ENCODE measurements around the gene NUDT11. TPM values are rescaled to one million over a fixed set of nuclear protein-coding genes. Genes with fewer than 3 reads are reported as not detected.
"Not testable (repeated sequence)": the region's sequence is repeated elsewhere in the genome, so short reads cannot be mapped to it uniquely, and the experiment has no call there.

The NUDT11 gene
- total RNA-seq: under 1 TPM in 7 of 10 donors, not detected in 3; 0.10 to 0.19 (median 0.15) TPM
- under 1 TPM in 1 of 2 donors, not detected in 1; 0.25 TPM for polyA plus RNA-seq
- long read RNA-seq, donor 1: 0 reads
- long read RNA-seq, donor 2: 0 reads
- long read RNA-seq, donor 3, partial matches to known transcripts: 0 of 2 reads
- long read RNA-seq, donor 3, other reads (novel, unspliced or antisense): 0 of 2 reads

- intact Hi-C loops (cut with DNase I): no loop called here
- ATAC-seq: peak; percentile 59 to 95 (median 71)
- peaks cover 0 to 9% (median 0%) of the 10 kb centered on the region in 11 donors for H3K9me3 ChIP-seq
These were observed at the start of gene NUDT11 for GRCh38 chrX:51496501-51497291. TSS of gene NUDT11 (minus strand) at chrX:51496592. CDS start at chrX:51496444, 148 bp downstream.

DNA sequence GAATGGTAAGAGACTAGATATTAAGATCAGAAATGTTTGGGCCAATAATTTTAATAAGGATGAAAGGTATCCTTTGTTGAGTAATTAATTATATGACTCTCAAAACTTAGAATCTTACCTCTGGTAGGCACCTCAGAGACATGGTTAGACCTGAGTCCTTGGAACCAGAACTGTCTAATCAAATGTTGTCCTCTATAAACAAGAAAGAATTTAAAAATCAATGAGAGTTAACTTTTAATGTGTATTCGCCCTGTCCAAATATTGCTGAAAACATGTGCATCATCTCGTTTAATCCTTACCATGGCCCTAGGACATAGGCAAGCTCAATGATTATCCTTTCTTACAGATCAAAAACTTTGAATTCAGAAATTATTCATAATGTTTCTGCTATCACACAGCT lies 24.0 kb upstream of the NUDT11 start:
- H3K27ac ChIP-seq: no peak overlapping the region
- ATAC-seq (no peak), DNase-seq (no peak)
- peaks cover 0 to 18% (median 0%) of the 10 kb centered on the region in 7 donors for H3K27me3 ChIP-seq
- no peaks in the 10 kb centered on the region for H3K36me3 ChIP-seq
- intact Hi-C loops (cut with DNase I): no loop called here
- TF ChIP-seq, protein P1, sequence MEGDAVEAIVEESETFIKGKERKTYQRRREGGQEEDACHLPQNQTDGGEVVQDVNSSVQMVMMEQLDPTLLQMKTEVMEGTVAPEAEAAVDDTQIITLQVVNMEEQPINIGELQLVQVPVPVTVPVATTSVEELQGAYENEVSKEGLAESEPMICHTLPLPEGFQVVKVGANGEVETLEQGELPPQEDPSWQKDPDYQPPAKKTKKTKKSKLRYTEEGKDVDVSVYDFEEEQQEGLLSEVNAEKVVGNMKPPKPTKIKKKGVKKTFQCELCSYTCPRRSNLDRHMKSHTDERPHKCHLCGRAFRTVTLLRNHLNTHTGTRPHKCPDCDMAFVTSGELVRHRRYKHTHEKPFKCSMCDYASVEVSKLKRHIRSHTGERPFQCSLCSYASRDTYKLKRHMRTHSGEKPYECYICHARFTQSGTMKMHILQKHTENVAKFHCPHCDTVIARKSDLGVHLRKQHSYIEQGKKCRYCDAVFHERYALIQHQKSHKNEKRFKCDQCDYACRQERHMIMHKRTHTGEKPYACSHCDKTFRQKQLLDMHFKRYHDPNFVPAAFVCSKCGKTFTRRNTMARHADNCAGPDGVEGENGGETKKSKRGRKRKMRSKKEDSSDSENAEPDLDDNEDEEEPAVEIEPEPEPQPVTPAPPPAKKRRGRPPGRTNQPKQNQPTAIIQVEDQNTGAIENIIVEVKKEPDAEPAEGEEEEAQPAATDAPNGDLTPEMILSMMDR (IDR thresholded peaks at IDR 0.05): no peak
- H3K9me3 ChIP-seq: peaks cover 0 to 15% (median 0%) of the 10 kb centered on the region in 11 donors
- WGBS, 2 donors: 82 to 100% methylated on average over 2 of the region's 2 CpGs
- H3K4me1 ChIP-seq: no peaks in the 10 kb centered on the region
- no peak overlapping the region for H3K4me3 ChIP-seq

More at GRCh38 chrX:51496501-51497291, at the start of gene NUDT11:
- 0 to 1% methylated on average over 27 to 87 of the region's 96 CpGs for WGBS, 2 donors
- Histone ChIP-seq H3K4me3 (peak within 1 kb of the TSS; percentile 18 to 58 (median 49)), H3K36me3 (no peaks in the 10 kb centered on the region), H3K27me3 (peaks cover 0 to 63% (median 17%) of the 10 kb centered on the region in 7 donors), H3K4me1 (no peaks in the 10 kb centered on the region), H3K27ac (no peak within 1 kb of the TSS)
- TF ChIP-seq, protein P1 (IDR thresholded peaks at IDR 0.05): no peak
- peak; percentile 16 to 58 for DNase-seq

GRCh38 chrX:51519131-51519530 lies 22.7 kb upstream of the NUDT11 start:
- ATAC-seq; H3K4me1 ChIP-seq; intact Hi-C loops (cut with DNase I); H3K27ac ChIP-seq; H3K36me3 ChIP-seq; DNase-seq; H3K4me3 ChIP-seq: not testable (repeated sequence)
- 49 to 59% methylated on average over 2 of the region's 2 CpGs for WGBS, 2 donors
- H3K27me3 ChIP-seq: peaks cover 0 to 12% (median 0%) of the 10 kb centered on the region in 7 donors
- peaks cover 0 to 18% (median 0%) of the 10 kb centered on the region in 11 donors for H3K9me3 ChIP-seq

DNA sequence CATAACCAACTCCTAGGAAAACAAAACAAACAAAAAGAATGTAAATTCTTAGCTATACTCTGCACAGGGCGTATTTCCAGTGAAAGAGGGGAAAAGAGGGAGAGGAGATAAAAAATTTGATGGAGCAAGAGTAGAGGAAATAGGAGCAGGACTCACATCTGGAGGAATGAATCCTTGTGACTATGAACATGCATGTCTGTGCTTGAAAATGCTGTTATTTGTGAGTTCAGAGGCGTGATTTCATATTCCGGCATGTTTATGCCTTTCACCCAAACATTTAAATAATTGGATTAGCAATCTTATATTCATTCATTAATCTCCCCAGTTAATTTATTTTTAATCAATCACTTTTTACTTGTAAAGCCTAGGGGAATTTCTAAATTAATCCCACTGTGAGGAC lies 11.2 kb upstream of the NUDT11 start:
- TF ChIP-seq, protein P1 (IDR thresholded peaks at IDR 0.05): no peak
- WGBS, 2 donors: 77 to 82% methylated on average over 3 of the region's 3 CpGs
- H3K36me3 ChIP-seq: no peaks in the 10 kb centered on the region
- H3K27me3 ChIP-seq: peaks cover 0 to 32% (median 0%) of the 10 kb centered on the region in 7 donors
- H3K27ac ChIP-seq: no peak overlapping the region
- intact Hi-C loops (cut with DNase I): no loop called here
- no peaks in the 10 kb centered on the region for H3K4me1 ChIP-seq
- no peak overlapping the region for H3K4me3 ChIP-seq
- H3K9me3 ChIP-seq: no peaks in the 10 kb centered on the region
- ATAC-seq (no peak), DNase-seq (no peak)

DNA sequence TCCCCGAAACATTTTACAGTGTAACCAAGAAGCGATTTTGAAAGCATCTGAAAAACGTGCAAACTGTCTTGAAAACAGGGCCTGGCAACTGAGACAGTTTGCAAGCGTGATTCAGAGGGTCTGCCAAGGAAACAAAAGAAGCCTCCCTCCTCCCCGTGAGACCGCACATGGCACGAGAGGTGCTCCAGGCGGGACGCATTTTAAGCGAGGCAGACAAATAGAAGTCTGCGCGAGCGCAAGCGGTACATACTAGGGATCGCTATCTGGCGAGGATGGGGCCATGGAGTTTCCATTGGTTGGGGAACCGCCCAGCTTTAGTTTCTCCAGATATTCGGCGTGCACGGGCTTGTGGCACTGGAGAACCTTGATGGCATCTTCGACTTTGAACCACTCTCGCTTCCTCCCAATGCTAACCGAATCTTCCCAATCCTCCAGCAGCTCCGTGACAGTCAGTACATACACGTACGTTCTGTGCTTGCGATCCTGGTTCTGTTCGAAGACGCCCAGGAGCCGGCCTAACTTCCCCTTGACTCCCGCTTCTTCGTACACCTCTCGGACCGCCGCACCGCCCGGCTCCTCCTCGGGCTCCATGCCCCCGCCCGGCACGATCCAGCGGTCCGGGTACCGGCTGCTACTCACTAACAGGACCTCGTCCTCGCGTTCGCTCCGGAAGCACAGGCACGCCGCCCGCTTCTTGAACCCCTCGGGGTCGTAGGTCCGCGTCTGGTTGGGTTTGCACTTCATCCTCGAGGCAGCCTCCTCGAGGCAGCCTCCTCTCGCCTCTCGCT lies 497 bp downstream of the NUDT11 start:
- 2% methylated on average over 30 to 43 of the region's 60 CpGs for WGBS, 2 donors
- DNase-seq; H3K36me3 ChIP-seq; H3K4me1 ChIP-seq; intact Hi-C loops (cut with DNase I); H3K27ac ChIP-seq; H3K9me3 ChIP-seq: not testable (repeated sequence)
- Histone ChIP-seq H3K27me3 (peaks cover 0 to 71% (median 17%) of the 10 kb centered on the region in 7 donors), H3K4me3 (peak overlapping the region; percentile 18 to 58 (median 49))
- ATAC-seq: peak in 3 of 8 donors; percentile 16 to 55 (median 43)

All from heart right ventricle (tissue), 16 donors.